ENCODE results near the gene TAF11L12.
"Not testable (repeated sequence)": the region's sequence is repeated elsewhere in the genome, so short reads cannot be mapped to it uniquely, and the experiment has no call there.

DNA sequence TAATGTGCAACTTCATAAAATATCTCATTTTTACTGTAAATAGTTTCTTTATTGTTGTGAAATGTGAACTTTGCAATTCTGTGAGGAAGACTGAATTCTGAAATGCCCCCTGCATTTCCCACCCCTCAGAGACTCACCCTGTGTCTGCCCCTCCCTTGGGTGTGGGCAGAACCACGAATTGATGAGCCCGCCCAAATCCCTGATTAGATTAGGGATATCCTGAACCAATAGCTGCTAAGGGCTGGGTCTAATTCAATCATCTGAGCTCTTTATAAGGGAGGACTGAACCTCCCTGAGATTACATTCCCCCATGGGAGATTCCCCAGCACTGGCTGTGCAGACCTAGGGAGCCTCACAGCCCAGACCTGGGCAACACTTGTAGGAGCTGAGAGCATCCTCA is at the start of gene TAF11L12:
- TF ChIP-seq, protein P1, sequence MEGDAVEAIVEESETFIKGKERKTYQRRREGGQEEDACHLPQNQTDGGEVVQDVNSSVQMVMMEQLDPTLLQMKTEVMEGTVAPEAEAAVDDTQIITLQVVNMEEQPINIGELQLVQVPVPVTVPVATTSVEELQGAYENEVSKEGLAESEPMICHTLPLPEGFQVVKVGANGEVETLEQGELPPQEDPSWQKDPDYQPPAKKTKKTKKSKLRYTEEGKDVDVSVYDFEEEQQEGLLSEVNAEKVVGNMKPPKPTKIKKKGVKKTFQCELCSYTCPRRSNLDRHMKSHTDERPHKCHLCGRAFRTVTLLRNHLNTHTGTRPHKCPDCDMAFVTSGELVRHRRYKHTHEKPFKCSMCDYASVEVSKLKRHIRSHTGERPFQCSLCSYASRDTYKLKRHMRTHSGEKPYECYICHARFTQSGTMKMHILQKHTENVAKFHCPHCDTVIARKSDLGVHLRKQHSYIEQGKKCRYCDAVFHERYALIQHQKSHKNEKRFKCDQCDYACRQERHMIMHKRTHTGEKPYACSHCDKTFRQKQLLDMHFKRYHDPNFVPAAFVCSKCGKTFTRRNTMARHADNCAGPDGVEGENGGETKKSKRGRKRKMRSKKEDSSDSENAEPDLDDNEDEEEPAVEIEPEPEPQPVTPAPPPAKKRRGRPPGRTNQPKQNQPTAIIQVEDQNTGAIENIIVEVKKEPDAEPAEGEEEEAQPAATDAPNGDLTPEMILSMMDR (IDR thresholded peaks at IDR 0.05; ENCODE audit: borderline replicate concordance, extremely low read depth, low read length, poor library complexity, severe bottlenecking): not testable (repeated sequence)
- not testable (repeated sequence) for TF ChIP-seq EZH2 (IDR thresholded peaks at IDR 0.05; ENCODE audit: borderline replicate concordance, low read depth, low read length, severe bottlenecking)

Measured in DND-41 (cell line).